C1 segment of cervical spinal cord (tissue), 14 donors: ENCODE results near the gene GAD2.

ENCODE experiments used
- DNase-seq, 14 donors: peaks; one replicate each; lab custom pipeline; 2025; lab: John Stamatoyannopoulos, UW

Gene GAD2

DNA sequence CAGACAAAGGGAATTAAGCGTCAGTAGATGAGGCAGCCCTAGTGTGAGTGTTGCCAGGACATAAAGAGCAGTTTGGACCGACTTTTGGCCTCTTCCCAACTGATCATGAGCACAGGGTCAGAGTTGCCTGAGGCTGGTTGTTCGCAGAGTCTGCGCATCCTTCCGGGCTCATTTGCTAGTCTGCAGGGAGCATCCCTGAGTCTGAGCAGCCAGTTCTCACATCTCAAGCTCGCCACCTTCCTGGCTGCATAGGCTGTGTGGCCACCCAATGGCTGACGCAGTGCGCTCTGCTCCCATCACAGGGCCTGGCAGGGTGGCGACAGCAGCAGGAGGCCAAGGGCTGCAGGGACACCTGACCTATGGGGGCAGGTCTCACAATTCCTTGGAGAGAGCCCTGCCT lies 5.0 kb downstream of the GAD2 start:
- DNase-seq = no peak

DNA sequence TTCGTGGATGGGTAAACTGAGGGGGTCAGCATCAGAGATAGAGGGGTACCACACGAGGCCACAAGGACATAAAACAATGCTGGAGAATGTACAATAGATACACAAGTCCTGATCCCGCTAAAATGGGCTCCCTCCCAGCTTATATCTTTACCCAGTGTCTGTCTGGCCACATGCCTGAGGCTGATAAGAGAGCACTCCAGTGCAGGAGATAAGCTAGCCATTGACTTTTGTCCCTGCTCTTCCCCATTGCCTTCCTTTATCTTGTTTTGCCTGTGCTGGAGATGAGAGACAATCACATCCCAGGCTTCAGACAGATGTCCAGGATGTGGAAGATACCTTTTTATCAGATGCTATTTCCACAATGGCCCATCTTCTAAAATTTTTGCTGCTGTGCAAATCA lies 6.0 kb downstream of the GAD2 start:
- no peak for DNase-seq

DNA sequence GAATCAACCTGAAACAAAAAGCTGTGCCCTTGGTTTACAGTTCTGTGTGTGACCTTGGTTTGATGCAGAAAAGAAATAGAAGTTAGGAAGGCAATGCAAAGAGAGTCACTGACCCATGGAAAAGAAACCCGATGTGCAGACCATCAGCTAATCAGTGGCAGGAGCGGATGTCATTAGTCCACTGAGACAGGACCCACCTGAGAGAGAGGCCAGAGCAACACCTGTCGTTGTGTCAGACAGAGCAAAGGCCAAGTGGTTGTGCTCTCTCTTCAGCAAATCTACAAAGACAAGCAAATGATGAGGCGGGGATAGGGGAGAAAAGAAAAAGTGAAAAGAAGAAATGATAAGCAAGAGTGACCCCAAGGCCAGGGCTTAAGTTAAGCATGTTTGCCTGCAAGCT lies 8.7 kb downstream of the GAD2 start:
- DNase-seq = no peak

DNA sequence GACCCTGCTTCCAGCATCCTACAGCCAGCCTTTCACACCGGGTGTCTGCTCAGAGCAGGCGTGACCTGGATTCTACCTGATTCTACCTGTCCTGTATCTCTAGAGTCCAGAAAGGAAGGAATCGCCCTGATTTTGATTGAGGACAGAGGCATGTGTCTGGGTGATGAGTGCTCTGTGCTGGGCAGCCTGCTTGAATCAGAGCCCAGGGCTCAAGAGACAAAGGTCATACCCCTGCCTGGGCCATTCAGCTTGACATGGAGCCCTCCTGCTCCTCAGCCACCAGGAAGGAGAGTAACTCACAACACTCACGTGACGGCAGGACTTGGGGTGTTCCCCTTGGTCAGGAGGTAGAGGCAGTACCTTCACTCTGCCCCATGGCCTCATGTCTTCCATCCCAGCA lies 11.2 kb downstream of the GAD2 start:
- no peak for DNase-seq

DNA sequence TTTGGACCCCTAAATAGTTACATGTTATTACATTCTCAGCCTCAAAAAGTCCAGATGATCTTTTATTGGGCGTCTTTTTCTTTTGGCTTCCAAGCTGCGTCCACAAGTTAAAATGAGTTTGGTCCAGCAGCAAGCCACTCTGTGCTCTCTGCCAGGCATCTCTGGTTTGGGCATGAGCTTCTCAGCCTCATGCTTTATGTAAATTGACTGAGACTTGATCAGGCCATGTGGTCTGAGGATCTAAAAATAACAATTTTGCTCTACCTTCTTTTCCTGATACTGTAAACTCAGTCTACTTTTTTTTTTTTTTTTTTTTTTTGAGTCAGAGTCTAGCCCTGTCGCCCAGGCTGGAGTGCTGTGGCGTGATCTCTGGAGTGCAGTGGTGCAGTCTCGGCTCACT lies 15.6 kb downstream of the GAD2 start:
- DNase-seq = no peak

DNA sequence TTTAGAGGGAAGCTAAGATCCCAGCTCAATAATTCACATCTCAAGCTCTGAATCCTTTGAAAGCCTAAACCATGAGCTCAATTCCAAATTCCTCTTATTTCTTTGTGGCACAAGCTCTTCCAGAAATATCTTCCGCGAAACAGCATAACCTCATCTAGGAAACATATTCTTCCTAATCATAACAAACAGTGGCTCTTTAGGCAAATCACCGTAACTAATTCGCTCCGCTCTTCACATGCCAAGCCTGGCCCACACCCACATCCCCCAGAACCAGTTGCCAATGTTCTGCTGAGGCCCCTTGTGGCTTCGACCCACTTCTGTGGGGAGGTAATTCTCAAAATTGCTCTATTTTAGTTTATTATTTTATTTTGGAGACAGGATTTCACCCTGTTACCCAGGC lies 19.2 kb downstream of the GAD2 start:
- DNase-seq = no peak

DNA sequence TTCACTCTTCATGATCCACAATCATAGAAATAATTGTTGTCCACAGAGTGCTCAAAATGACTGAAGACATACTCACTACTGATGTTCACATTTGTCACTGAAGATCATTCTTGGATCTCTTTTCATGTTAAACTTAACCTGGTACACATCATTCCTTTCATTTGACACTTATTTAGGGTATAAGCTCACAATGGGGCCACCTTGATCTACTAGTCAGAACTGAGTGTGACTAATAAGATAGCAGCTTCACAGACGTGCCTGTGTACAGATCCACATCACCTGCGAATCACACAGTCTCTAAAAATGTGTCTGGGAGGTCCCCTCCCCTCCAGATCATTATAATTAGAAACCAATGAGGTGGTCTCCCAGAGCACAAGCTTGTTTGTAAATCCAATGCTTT lies 21.8 kb downstream of the GAD2 start:
- DNase-seq = no peak

DNA sequence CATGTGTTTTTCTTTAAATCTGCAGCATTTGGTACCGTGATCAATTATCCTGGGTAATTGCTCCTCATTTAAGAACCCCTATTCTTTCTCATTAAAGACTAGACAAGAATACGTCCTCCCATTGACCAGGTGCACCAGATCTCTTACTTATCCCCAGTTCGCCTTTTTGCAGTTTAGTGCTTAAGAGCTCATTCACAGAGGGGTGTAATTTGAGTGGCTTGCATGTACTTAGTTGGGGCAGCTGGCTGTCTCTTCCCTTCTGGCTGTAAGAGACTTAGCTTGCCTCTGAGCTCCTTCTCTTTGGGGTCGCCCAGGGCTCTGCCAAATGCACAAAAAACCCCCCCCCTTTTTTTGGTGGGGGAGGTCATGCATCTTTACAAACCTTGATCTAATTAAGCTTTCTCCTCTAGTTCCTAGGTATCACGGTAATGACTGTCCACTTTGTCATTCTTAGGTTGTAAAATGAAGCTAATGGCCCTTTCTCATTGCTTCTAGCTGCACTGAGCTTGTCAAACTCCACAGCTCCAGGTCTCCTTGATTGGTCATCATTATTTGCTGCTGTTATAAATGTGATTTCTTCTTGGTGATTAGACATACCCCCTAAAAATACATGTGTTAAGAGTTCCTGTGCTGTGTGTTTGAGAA lies 26.3 kb downstream of the GAD2 start:
- no peak for DNase-seq

DNA sequence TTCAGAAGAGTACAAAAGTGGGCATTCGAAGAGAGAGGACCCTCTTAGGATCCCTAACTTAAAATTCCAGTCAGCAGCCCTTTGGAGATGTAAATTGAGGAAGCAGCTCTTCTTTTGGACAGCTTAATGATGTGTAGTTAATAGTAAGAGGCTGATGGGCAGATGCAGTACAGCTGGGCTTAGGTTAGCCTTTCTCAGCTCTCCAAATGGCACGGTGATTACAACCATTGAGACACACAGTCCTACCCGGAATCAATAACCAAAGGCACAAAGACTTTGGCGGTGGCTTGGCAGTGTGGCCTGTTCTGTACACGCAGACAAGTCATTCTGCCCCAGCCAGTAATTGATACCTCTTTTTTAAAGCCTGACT lies 26.8 kb downstream of the GAD2 start:
- no peak for DNase-seq

DNA sequence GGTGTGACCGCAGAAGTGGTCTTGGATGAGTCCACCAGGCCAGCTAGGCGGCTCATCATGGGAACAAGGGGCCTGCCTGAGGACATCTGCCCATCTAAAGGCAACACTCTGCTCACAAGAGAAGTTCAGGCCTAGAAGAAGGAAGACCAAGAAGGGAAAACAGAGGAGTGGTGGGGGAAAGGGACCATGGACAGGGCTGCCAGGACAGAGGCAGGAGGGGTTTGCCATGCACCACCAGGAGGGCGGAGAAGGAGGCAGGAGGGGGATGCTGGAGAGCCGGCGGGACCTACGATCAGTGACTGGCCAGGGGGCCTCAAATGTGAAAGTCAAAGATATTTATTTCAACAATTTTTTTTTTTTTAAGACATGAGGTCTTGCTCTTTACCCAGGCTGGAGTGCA lies 33.1 kb downstream of the GAD2 start:
- DNase-seq = no peak

DNA sequence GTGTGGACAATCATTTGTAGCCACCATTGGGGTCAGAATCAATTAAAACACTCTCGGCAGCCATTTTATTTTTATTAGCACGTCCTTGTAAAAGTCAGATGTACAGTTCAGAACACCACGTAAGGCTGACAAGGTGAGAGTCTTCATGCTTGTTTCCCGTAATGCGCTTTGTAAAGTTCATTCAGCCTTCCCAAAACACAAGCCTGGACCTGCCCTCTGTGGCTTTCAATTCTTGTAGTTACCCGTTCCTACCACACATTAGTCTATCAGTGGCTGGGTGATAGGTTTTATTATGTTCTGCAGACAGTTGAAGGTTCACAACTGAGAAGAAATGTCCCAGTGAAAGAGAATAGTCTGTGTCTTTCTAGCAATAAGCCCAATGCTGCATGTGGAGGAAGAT lies 35.4 kb downstream of the GAD2 start:
- DNase-seq = no peak

DNA sequence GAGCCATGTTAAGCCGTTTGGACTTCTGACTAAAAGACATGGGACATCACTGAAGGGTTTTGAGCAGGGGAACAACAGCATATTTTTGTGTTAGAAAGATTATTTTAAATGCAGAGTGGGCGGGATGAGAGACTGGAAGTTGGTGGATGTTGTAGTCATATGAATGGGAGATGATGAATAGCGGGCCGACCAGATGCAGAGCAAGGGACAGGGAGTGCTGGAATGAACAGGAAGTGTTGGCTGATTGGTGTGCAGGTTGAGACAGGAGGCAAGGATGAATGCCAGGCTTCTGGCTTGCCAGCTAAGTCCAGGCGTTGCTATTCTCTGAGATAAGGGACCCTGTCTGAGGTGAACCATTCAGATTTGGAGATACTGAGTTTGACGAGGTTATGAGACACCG lies 38.0 kb downstream of the GAD2 start:
- DNase-seq = no peak

DNA sequence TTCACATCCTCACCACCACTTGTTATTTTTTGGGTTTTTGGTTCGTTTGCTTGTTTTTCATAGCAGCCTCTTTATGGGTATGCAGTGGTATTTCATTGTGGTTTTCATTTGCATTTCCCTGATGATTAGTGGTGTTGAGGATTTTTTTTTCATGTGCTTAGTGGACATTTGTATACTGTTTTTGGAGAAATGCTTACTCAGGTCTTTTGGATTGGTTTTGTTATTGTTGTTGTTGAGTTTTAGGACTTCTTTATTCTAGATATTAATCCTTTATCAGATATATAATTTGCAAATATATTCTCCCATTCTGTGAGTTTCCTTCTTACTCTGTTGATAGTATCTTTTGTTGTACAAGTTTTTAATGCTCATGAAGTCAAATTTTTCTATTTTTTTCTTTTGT lies 42.8 kb downstream of the GAD2 start:
- no peak for DNase-seq

DNA sequence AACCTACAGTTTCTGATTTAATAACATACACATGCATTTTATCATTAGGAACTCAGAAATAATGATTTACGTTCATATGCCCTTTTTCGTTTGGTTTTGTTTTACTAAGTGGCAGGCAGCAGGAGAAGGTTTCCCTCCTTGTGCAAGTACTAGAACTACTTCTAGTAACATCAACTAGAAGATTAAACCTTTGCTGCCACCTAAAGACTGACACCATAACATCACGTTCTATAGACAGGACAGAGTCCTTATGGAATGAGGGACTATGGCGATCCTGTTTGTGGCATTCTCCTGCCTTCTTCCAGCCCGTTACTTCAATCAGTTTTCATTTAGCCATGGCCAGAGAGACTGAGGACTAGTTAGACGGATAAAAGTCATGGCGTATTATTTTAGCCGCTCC lies 53.2 kb downstream of the GAD2 start:
- no peak for DNase-seq

DNA sequence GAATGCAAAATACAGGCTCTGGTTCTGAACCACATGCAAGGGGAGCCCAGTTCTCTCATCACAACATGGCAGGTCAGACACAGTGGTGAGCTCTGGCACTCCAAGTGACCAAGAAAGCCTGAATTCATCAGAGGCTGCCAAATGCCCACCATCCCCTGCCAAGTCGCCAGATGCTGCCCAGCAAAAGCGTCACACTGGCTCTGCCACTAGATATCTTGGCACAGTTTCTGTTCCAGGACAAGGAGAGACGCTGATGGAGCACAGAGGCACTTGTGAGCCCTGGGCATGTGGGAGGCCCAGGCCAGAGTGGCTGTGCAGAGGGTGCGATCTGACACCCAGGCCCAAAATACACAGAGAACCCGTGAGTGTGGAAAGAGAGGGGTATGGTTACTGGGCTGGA lies 57.8 kb downstream of the GAD2 start:
- DNase-seq = peak in 9 of 14 donors; percentile 2 to 72 (median 27)

DNA sequence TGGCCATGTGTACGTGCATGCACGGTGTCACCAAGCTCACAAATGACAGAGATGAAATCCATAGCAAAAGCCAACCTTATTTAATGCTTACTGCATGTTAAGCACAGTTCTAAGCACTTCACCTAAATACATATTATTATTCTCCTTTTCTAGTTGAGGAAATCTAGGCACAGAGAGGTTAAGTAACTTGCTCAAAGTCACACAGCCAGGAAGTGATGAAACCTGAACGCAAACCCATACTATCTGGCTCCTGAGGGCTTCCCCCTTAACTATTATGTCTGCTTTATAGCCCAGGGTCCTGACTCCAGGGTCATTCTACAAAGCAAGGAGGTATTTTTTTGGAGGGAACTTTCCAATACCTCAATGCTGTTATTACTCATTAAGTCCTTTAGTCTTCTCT lies 61.7 kb downstream of the GAD2 start:
- DNase-seq = no peak

DNA sequence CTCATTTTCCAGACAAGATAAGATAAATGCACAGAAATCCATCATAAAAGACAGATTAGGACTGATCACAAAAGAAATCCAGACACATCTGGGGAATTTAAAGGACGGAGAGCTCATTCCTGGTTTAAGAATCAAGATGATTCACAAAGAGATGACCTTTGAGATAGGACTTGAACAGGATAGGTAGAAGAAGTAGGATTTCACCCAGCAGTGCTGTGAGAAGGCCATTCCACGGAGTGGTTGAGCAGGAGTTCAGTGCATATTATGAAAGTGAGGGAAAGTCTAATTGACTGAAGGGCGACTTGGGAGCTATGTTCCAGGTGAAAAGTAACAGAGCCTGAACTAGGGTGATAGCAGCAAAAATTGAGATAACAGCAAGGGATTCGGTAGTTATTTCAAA lies 73.7 kb downstream of the GAD2 start:
- DNase-seq = no peak

DNA sequence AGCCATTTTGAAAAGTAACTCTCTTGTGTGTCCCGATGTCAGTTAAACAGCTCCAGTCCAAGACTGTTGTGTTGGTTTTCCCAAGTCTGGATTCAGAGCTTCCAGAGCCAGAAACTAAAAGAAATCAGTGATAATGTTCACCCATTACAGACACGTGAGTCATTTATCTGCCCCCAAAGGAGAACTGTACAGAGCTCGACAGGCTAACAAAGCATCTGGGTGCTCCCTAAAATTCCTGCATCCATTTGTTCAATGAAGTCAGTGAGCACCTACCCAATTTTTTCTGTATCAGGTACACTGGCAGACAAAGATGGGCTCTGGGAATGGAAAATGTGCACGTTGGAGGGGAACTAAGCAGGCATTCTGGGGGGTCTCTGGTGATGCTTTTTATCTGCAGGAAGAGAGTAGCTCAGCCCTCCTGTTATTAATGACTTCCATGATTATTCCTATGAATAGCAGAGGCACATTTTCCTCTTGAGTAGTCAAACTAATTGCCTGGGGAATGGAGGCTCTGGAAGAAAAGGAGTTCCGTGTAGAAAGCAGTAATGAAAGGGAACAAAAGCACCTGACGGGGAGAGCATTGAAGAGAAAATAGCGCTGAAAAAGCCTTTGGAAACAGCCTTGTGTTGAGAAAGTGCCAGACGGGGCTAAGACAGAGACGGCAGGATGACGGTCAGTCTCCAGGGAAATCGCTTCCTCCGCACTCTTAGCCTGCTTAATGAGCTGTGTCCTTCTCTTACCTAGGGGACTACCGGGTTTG lies 75.3 kb downstream of the GAD2 start:
- no peak for DNase-seq

DNA sequence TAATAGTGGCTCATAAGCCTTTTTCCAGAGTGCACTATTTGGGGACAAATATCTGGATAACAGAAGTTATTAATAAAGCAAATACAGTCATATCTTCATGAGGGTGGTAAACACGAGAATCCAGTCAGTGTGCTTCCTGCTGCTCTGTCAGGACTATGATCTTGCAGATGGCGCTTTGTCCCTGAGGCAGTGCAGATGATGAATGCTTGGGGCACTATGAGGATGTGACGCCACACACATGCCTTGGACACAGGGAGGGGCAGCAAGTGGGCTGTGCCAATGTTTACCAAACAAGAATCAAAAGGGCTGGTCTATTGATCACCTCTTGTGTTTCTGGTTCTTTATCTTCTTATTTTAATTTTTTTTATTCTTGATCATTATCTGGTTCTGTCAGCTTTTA lies 79.8 kb downstream of the GAD2 start:
- no peak for DNase-seq

DNA sequence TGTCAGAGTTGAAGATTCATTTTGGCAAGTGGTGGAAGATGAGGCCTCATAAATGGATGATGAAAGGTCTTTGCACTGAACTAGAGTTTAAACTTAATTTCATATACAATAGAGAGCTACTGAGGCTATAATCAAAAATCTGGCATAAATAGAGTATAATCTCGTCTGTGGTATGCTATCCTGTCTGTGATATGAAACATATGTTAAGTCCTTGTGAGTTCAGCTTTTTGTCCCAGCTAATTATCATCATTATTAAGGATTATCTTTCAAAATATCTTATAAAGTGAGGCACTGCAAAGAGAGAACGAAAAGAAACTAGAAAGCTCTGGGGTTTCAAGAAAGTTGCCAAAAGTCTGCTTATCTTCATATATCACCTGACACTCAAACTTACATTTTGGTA lies 83.4 kb downstream of the GAD2 start:
- no peak for DNase-seq

DNA sequence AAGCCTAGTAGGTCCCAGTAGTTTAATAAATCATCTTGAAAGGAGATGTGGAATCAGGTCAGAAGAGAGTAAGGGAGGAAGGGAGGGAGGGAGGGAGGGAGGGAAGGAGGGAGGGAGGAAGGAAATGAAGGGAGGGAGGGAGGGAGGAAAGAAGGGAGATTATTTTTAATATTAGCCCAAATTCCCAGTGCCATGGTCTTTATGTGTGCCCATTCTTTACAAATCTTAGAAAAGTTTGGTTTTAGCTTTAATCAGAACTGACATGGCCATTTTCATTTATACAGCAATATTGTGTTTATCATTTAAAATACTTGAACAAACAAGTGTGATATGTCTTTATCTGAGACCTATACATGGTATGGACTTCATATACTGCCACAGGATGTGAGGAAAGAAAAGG lies 86.8 kb downstream of the GAD2 start:
- no peak for DNase-seq

DNA sequence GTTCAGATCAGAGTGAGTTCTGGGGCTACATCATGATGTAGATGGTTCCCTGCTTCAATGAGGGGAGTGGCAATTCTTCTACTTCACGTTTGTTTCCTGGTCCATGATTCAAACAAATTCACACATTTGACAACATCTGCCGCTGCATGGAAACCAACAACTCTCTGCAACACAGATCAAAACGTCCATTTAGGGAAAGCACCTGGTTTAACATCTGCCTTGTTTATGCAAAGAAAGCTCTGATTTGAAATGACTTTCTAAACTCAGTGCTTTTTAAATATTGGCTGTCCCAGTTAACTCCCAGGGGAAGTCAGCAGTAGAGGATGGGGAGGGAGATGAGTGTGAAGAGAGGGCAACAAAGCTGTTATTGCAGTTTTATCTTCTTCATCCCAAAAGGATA lies 93.8 kb downstream of the GAD2 start:
- DNase-seq = no peak

DNA sequence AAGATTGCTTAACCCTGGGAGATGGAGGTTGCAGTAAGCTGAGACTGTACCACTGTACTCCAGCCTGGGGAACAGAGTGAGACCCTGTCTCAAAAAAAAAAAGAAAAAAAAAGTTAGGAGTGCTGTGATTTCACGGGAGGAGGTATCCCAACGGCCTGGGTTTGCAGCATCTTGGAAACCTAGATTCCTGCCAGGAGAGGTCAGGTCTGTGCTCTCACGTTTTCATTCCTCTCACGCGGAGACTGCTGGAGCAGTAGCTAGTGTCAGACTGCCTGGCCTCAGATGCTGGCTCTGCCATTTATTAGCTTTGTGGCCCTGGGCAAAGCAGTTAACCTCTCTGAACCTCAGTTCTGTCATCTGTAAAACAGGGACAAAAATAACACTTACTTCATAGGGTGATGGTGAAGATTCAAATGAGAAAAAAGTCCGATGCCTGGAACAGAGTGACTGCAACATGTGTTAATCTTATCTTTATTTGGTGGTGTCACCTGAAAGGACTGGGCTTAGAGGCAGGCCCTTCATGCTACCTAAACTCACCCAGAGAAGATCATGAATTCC lies 94.9 kb downstream of the GAD2 start:
- no peak for DNase-seq
